Parathyroid adenoma (tissue), 2 donors: ENCODE measurements around the gene WNT8A.

Experiments used
- H2AFZ ChIP-seq: fragments of 300-600 bp; sonication (generic); one replicate; pipeline ENCODE4 v1.7.0; 2017; ENCODE audit warnings: antibody characterized with exemption, mild to moderate bottlenecking
- H3K27ac ChIP-seq: fragments of 300-600 bp; sonication (generic); one replicate; pipeline ENCODE4 v1.7.0; 2017
- H3K27me3 ChIP-seq: fragments of 300-600 bp; sonication (generic); one replicate; pipeline ENCODE4 v1.7.0; 2017; ENCODE audit warnings: low read length; ENCODE audit not compliant: control insufficient read depth, insufficient read depth
- H3K36me3 ChIP-seq: fragments of 300-600 bp; sonication (generic); one replicate; pipeline ENCODE4 v1.7.0; 2017; ENCODE audit warnings: low read length; ENCODE audit not compliant: control insufficient read depth, insufficient read depth
- H3K4me1 ChIP-seq: fragments of 300-600 bp; sonication (generic); one replicate; pipeline ENCODE4 v1.7.0; 2017; ENCODE audit warnings: control low read depth
- H3K4me2 ChIP-seq: fragments of 300-600 bp; sonication (generic); one replicate; pipeline ENCODE4 v1.7.0; 2017; ENCODE audit warnings: low read length
- H3K4me3 ChIP-seq: fragments of 300-600 bp; sonication (generic); one replicate; pipeline ENCODE4 v1.7.0; 2017; ENCODE audit warnings: low read depth, low read length
- H3K79me2 ChIP-seq: fragments of 300-600 bp; sonication (generic); one replicate; pipeline ENCODE4 v1.7.0; 2017; ENCODE audit warnings: control low read depth
- H3K9ac ChIP-seq: fragments of 300-600 bp; sonication (generic); one replicate; pipeline ENCODE4 v1.7.0; 2017; ENCODE audit warnings: mild to moderate bottlenecking
- H3K9me3 ChIP-seq: fragments of 300-600 bp; sonication (generic); one replicate; pipeline ENCODE4 v1.7.0; 2017; ENCODE audit warnings: low read length; ENCODE audit not compliant: control insufficient read depth
- TF ChIP-seq, protein P1 (sequence below): fragments of 300-600 bp; sonication (generic); IDR thresholded peaks from one replicate; pipeline ENCODE4 v1.7.0; 2017; ENCODE audit warnings: antibody characterized with exemption, mild to moderate bottlenecking
- donor health status: primary hyperparathyroidism.

The WNT8A gene

DNA sequence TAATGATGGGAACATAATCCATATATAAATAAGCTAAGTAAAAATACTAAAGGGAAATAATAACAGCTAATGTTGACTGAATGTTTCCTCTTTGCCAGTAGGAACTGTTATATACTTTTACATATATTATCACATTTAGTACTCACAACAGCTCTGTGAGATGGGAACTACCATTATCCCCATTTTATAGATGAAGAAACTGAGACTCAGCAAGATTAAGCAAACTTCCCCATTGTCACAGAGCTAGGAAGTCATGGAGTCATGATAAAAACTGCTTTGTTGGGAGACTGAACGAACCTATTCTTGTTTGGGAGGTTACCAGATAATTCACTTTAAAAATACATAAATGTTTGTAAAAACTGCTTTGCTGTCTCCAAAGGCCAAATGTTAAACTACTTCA, 23.4 kb downstream of the WNT8A start:
- H3K9me3 ChIP-seq, result no peaks in the 10 kb centered on the region
- no peak overlapping the region for H3K4me2 ChIP-seq
- H3K27me3 ChIP-seq, result no peaks in the 10 kb centered on the region
- no peak overlapping the region for H3K27ac ChIP-seq
- H3K4me1 ChIP-seq, result no peaks in the 10 kb centered on the region
- H3K79me2 ChIP-seq, result no peaks in the 10 kb centered on the region
- TF ChIP-seq, protein P1, sequence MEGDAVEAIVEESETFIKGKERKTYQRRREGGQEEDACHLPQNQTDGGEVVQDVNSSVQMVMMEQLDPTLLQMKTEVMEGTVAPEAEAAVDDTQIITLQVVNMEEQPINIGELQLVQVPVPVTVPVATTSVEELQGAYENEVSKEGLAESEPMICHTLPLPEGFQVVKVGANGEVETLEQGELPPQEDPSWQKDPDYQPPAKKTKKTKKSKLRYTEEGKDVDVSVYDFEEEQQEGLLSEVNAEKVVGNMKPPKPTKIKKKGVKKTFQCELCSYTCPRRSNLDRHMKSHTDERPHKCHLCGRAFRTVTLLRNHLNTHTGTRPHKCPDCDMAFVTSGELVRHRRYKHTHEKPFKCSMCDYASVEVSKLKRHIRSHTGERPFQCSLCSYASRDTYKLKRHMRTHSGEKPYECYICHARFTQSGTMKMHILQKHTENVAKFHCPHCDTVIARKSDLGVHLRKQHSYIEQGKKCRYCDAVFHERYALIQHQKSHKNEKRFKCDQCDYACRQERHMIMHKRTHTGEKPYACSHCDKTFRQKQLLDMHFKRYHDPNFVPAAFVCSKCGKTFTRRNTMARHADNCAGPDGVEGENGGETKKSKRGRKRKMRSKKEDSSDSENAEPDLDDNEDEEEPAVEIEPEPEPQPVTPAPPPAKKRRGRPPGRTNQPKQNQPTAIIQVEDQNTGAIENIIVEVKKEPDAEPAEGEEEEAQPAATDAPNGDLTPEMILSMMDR, result no peak
- H3K9ac ChIP-seq, result no peak overlapping the region
- no peak overlapping the region for H2AFZ ChIP-seq
- H3K36me3 ChIP-seq, result no peaks in the 10 kb centered on the region
- H3K4me3 ChIP-seq, result no peak overlapping the region

DNA sequence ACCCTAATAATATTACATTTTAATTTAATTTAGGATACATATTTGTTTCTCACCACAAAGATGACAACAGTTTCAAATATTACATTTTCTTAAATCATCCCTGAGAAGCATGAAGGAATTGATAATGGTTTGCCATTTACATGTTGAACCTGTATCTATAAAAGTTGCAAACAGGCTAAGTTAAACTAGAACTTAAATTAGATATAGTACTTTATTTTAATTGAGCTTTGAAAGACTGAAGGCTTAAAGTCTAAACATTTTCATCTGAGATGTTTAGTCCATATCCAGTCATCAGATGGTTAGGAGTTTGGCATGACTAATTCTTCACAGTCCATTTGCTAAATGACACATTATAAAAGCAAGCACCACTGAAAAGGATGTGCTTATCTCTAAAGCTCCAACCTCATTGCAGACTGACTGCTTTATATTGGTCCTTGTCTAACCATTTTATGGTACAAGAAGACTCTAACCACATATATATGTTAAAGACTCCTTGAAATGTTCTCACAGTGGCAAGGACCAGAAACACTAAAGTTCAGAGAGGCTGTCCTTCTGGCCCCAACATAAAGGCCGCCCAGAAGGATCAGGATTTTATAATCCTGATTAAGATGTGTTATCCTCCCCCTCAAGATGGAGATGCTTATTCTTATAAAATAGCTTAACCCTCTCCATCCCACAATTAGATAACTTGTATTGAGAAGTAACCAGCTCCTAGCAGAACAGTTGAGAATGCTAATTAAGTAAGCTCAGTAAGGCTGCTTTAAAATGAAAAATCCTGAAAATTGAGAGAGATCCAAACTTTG, 25.8 kb downstream of the WNT8A start:
- TF ChIP-seq, protein P1, result no peak
- H3K4me3 ChIP-seq, result no peak overlapping the region
- no peak overlapping the region for H3K9ac ChIP-seq

DNA sequence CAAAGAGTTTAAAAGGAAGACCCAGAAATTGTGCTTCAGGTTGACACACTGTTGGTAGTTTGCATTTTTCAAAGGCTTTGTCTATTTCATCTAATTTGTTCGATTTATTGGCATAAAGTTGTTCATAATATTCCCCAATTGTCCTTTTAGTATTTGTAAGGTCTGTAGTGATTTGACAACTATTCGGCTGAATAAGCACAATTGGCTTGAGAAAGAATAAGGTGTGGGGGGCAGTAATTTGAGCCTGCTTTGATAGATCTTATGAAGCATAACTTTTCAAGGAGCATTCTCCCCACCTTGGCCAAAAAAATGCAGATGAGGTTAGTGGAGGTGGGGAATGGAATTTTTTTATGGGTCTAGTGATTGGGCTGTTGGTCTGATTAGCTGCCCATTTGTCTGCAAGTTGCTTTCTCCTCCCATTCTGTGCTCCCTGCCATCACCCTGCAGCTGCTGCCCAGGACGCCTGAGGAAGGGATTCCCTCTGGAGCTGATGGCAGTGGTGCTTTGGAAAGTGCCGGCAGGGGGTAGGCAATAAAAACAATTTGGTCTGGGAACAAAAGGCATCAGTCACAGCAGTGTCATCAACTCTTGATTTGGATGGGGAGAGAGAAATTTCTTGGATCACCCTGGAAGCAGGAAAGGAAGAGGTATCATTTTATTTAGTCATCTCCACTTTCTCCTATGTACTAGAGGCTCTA, 26.6 kb downstream of the WNT8A start:
- H3K4me1 ChIP-seq, result no peaks in the 10 kb centered on the region
- TF ChIP-seq, protein P1, result no peak

More for the DNA sequence above, 25.8 kb downstream of the WNT8A start:
- no peaks in the 10 kb centered on the region for H3K4me1 ChIP-seq
- H3K4me2 ChIP-seq, result no peak overlapping the region
- H3K27ac ChIP-seq, result no peak overlapping the region
- no peaks in the 10 kb centered on the region for H3K9me3 ChIP-seq
- H3K36me3 ChIP-seq, result no peaks in the 10 kb centered on the region
- H3K79me2 ChIP-seq, result no peaks in the 10 kb centered on the region
- H2AFZ ChIP-seq, result no peak overlapping the region
- no peaks in the 10 kb centered on the region for H3K27me3 ChIP-seq

DNA sequence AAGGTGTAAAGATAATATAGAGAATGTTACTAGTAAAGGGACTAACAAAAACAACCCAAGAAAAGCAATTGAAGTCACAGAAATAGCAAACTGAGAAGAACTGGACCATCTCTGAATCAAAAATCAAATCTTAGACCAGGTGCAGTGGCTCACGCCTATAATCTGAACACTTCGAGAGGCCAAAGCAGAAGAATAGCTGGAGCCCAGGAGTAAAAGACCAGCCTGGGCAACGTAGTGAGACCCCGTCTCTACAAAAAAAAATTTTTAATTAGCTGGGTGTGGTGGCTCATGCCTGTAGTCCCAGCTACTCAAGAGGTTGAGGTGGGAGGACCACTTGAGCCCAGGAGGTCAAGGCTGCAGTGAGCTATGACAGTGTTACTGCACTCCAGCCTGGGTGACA, 27.3 kb downstream of the WNT8A start:
- Histone ChIP-seq H3K27me3 (no peaks in the 10 kb centered on the region), H3K27ac (no peak overlapping the region), H3K79me2 (no peaks in the 10 kb centered on the region), H3K36me3 (no peaks in the 10 kb centered on the region), H3K9ac (no peak overlapping the region), H3K4me1 (no peaks in the 10 kb centered on the region), H3K4me2 (no peak overlapping the region), H2AFZ (no peak overlapping the region), H3K4me3 (no peak overlapping the region), H3K9me3 (no peaks in the 10 kb centered on the region)
- TF ChIP-seq, protein P1, result no peak

More for the DNA sequence above, 26.6 kb downstream of the WNT8A start:
- Histone ChIP-seq H3K9me3 (no peaks in the 10 kb centered on the region), H3K4me3 (no peak overlapping the region), H2AFZ (no peak overlapping the region), H3K79me2 (no peaks in the 10 kb centered on the region), H3K36me3 (no peaks in the 10 kb centered on the region), H3K4me2 (no peak overlapping the region), H3K9ac (no peak overlapping the region), H3K27ac (no peak overlapping the region), H3K27me3 (no peaks in the 10 kb centered on the region)
